RWPE1 (cell line): Measurements from ENCODE around the gene CBR3.

Experiments
- CTCF ChIA-PET: fragments of 350-600 bp; sonication (Branson Sonifier 250); formaldehyde crosslinking; extraction: SDS; loops from one replicate; lab custom pipeline; 2021; lab: Yijun Ruan, JAX
- POLR2A ChIA-PET: fragments of 400-600 bp; formaldehyde crosslinking; extraction: SDS; loops from one replicate; lab custom pipeline; 2020; ENCODE audit warnings: antibody characterized with exemption; ENCODE audit not compliant: low non-redundant PET; lab: Yijun Ruan, JAX
- DNase-seq: peaks from one replicate; pipeline ENCODE4 v3.0.0; 2012; ENCODE audit warnings: low spot score
- H3K27ac ChIP-seq: fragments of 450-650 bp; 2 replicates; pipeline ENCODE4 v1.5.1; 2017
- TF ChIP-seq, protein P1 (sequence below): fragments of 450-650 bp; conservative IDR thresholded peaks from 2 replicates; pipeline ENCODE4 v1.5.1; 2017; ENCODE audit warnings: low read depth, mild to moderate bottlenecking

CBR3 gene

GRCh38 chr21:36134803-36135390 is at the start of gene CBR3:
TSS of gene CBR3 (plus strand) at chr21:36135079. CDS start at chr21:36135193, 114 bp downstream.
- ChIA-PET CTCF (interaction anchor here (0.6 kb wide), 1 partner anchor 8 kb away, joined by 3 read pairs; no protein-coding TSS in a partner anchor), POLR2A (no interaction called here)
- TF ChIP-seq, protein P1, sequence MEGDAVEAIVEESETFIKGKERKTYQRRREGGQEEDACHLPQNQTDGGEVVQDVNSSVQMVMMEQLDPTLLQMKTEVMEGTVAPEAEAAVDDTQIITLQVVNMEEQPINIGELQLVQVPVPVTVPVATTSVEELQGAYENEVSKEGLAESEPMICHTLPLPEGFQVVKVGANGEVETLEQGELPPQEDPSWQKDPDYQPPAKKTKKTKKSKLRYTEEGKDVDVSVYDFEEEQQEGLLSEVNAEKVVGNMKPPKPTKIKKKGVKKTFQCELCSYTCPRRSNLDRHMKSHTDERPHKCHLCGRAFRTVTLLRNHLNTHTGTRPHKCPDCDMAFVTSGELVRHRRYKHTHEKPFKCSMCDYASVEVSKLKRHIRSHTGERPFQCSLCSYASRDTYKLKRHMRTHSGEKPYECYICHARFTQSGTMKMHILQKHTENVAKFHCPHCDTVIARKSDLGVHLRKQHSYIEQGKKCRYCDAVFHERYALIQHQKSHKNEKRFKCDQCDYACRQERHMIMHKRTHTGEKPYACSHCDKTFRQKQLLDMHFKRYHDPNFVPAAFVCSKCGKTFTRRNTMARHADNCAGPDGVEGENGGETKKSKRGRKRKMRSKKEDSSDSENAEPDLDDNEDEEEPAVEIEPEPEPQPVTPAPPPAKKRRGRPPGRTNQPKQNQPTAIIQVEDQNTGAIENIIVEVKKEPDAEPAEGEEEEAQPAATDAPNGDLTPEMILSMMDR, result no peak
- peak; percentile 62 for DNase-seq
- peak within 1 kb of the TSS; percentile 98 for H3K27ac ChIP-seq

DNA sequence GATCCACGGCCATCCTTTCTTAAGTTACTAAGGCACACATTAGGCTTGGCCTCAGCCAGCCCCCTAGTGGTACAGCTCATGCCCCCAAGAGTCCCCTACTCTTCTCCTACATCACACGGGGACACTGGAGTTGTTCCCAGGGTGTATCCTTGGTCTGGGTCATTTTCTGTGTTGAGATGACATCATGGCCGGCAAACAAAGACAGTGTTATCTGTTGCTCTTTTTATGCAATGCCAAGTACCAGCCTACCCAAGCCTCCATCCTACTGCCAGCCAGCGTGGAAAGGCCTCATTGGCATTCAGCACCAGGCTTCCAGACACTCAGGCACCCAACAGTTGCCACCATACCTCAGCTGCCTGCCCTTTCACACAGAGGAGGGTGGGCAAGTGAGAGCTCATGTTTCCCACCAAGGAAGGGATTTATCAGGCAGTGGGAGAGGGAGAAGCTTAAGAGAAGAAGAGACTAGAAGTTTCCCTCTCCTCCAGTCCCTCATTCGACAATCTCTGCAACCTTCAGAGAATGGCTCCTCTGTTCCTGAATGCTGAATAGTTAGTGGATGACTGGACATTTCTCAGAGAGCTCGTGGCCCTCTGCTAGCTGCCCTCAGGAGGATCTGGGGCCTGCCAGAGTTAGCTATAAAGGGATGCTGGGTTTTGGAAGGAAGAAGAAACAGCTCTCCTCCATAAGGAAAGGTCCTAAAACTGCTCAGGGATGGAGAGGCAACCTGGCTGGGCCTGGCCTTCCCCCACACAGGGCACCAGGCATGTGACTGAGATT is 47.3 kb upstream of the CBR3 start:
- POLR2A ChIA-PET, result no interaction called here
- DNase-seq, result no peak
- TF ChIP-seq, protein P1, result no peak
- CTCF ChIA-PET, result interaction anchor here (0.6 kb wide), 1 partner anchor 823 kb away, joined by 3 read pairs; no protein-coding TSS in a partner anchor
- H3K27ac ChIP-seq, result peak overlapping the region; percentile 4; the same call in 1 of the 2 replicates

GRCh38 chr21:36089946-36090345 is 44.9 kb upstream of the CBR3 start:
- no peak for DNase-seq
- H3K27ac ChIP-seq, result peak overlapping the region; percentile 85
- ChIA-PET CTCF (interaction anchor here (0.6 kb wide), 1 partner anchor 23 kb away, joined by 6 read pairs; no protein-coding TSS in a partner anchor), POLR2A (interaction anchor here (0.6 kb wide), 1 partner anchor 83 kb away, joined by 3 read pairs; no protein-coding TSS in a partner anchor)
- TF ChIP-seq, protein P1, result no peak

DNA sequence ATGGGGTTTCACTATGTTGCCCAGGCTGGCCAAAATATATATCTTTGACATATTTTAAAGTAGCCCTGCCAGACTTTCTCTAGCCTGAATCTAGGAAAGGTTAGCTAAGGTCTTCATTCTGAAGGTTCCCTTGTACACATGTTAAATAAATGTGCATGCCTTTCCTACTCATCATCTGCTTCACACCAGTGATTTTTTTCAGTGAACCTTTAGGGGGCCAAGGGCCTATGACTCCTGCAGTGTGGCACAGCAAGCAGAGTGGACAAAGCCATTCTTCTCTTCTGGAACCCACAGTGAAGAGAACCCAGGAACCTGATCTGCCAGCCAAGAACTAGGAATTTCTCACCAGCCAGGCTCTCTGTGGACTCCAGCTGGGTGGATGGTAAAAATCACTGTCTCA is 42.2 kb upstream of the CBR3 start:
- no peak for DNase-seq
- POLR2A ChIA-PET, result no interaction called here
- no peak overlapping the region for H3K27ac ChIP-seq
- TF ChIP-seq, protein P1, result no peak
- CTCF ChIA-PET, result no interaction called here

DNA sequence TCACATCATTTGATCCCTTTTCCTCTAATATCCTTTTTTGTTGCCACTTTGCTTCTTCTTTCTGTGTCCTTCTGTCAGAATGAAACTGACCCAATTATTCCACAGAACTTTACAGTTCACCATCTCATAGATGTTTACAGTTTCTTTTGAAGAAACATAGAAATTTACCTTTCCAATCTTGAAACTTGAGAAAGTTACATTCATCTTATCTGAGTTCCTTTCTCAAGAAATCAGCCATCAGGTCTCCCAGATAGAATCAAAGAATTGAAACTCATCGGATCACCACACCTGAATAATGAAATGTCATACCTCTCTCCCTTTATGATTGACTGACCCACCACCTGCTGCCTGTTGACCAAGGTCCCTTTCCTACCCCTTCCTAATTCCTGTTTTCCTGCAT is 41.4 kb upstream of the CBR3 start:
- POLR2A ChIA-PET, result no interaction called here
- TF ChIP-seq, protein P1, result no peak
- no peak for DNase-seq
- no peak overlapping the region for H3K27ac ChIP-seq
- CTCF ChIA-PET, result no interaction called here

- no peak for DNase-seq
- TF ChIP-seq, protein P1, result no peak
- CTCF ChIA-PET, result no interaction called here
- POLR2A ChIA-PET, result interaction anchor here (0.9 kb wide), 1 partner anchor 27 kb away, joined by 3 read pairs; no protein-coding TSS in a partner anchor
- no peak overlapping the region for H3K27ac ChIP-seq
Observed at GRCh38 chr21:36096398-36097290, 38.2 kb upstream of the CBR3 start.
